Glutamatergic neuron (in vitro differentiated cells): ENCODE measurements around the gene ANTXRL. TPM values are rescaled to one million over a fixed set of nuclear protein-coding genes. Genes with fewer than 3 reads are reported as not detected.
"Not testable (repeated sequence)": the region's sequence is repeated elsewhere in the genome, so short reads cannot be mapped to it uniquely, and the experiment has no call there.

Experiments used
- DNase-seq: peaks from one replicate; pipeline ENCODE4 v3.0.0; 2022
- H3K27ac Mint-ChIP-seq: one replicate; pipeline ENCODE4 v1.8.0; 2020; ENCODE audit warnings: mild to moderate bottlenecking, mixed read lengths, inconsistent platforms; ENCODE audit not compliant: unreplicated experiment
- H3K27me3 Mint-ChIP-seq: one replicate; pipeline ENCODE4 v1.8.0; 2020; ENCODE audit warnings: mild to moderate bottlenecking, moderate library complexity, mixed read lengths, inconsistent platforms; ENCODE audit not compliant: unreplicated experiment
- H3K36me3 Mint-ChIP-seq: one replicate; pipeline ENCODE4 v1.8.0; 2020; ENCODE audit warnings: mild to moderate bottlenecking, mixed read lengths, inconsistent platforms; ENCODE audit not compliant: unreplicated experiment
- H3K4me1 Mint-ChIP-seq: one replicate; pipeline ENCODE4 v1.8.0; 2020; ENCODE audit warnings: mild to moderate bottlenecking, low read depth, mixed read lengths, inconsistent platforms; ENCODE audit not compliant: unreplicated experiment
- H3K4me3 Mint-ChIP-seq: one replicate; pipeline ENCODE4 v1.8.0; 2020; ENCODE audit warnings: mild to moderate bottlenecking, mixed read lengths, inconsistent platforms; ENCODE audit not compliant: unreplicated experiment
- H3K9me3 Mint-ChIP-seq: one replicate; pipeline ENCODE4 v1.8.0; 2020; ENCODE audit warnings: mild to moderate bottlenecking, moderate library complexity, mixed read lengths, inconsistent platforms; ENCODE audit not compliant: unreplicated experiment
- total RNA-seq: library from RNA; stranded (reverse); fragmentation: NEBNext Ultra II Directional; extraction: Animal tissue kit (Norgen Biotek cat#: 25700); gene quantifications from one replicate; pipeline ENCODE4 v1.2.1, GENCODE V29; 2021; ENCODE audit not compliant: unreplicated experiment
- TF ChIP-seq, protein P1 (sequence below): fragments of 200-600 bp; sonication (generic); IDR thresholded peaks from one replicate; pipeline ENCODE4 v1.5.0; 2021; ENCODE audit not compliant: partially characterized antibody, unreplicated experiment

The ANTXRL gene
- total RNA-seq, 1 donor from 2014 or later = not detected

DNA sequence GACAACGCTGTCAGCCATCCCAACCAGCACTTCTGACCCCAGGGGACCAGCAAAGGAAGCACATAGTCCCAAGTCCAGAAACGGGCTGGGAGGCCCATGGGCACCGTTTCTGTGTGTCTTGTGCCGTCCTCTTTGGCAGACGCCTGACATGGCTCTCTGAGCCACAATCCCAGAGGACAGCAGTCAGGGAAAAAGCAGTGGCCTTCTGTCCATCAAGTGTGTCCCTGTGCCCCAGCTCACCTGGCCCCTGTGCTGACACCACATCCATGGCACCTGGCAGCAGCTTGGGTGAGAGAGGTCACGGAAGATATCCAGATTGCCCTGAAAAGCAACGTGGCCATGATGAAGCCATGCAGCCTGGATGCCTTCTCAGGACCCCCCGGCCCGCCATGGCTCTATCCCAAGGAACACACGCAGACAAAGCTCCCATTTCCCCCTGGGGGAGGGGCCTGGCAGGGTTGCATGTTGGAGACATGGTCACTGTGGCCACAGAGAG lies 38.1 kb upstream of the ANTXRL start:
- H3K27ac Mint-ChIP-seq = no peak overlapping the region
- no peak for DNase-seq
- H3K36me3 Mint-ChIP-seq = no peaks in the 10 kb centered on the region
- H3K27me3 Mint-ChIP-seq = peaks cover 4% of the 10 kb centered on the region
- peaks cover 3% of the 10 kb centered on the region for H3K4me1 Mint-ChIP-seq
- no peak overlapping the region for H3K4me3 Mint-ChIP-seq
- TF ChIP-seq, protein P1, sequence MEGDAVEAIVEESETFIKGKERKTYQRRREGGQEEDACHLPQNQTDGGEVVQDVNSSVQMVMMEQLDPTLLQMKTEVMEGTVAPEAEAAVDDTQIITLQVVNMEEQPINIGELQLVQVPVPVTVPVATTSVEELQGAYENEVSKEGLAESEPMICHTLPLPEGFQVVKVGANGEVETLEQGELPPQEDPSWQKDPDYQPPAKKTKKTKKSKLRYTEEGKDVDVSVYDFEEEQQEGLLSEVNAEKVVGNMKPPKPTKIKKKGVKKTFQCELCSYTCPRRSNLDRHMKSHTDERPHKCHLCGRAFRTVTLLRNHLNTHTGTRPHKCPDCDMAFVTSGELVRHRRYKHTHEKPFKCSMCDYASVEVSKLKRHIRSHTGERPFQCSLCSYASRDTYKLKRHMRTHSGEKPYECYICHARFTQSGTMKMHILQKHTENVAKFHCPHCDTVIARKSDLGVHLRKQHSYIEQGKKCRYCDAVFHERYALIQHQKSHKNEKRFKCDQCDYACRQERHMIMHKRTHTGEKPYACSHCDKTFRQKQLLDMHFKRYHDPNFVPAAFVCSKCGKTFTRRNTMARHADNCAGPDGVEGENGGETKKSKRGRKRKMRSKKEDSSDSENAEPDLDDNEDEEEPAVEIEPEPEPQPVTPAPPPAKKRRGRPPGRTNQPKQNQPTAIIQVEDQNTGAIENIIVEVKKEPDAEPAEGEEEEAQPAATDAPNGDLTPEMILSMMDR = no peak
- peaks cover 6% of the 10 kb centered on the region for H3K9me3 Mint-ChIP-seq

DNA sequence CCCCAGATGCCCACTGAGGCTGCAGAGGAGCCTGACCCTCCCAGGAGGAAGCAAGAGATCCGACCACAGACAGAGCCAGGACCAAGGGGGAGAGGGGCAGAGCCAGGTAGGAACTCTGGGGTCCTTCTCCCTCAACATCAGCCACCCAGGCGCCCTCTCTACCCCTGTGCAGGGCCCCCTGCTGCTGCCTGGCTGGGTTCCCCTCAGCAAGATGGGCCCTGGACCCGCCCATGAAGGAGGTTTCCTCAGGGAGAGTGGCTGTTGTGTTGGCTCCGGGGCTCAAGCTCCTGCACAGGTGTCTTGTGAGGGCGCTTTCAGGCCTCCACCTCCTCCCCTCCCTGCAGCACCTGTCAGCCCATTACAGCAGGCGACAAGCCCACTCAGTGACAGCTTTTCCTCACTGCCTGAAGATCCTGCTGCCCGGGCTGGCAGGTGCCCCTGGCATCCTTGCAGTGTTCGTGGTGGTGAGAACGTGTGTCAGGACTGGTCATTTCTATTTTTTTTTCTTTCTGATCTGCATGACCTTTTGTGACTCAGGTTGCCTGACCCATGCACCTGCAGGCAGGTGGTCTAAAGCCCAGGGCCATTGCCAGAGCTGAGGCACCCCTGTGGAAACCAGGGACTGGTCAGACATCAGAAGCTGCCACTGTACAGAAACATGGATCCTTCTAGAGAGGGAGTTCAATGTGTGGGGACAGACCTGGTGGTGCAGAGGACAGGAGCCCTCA lies 37.0 kb upstream of the ANTXRL start:
- H3K27ac Mint-ChIP-seq, H3K9me3 Mint-ChIP-seq, H3K4me3 Mint-ChIP-seq, H3K4me1 Mint-ChIP-seq, H3K36me3 Mint-ChIP-seq, H3K27me3 Mint-ChIP-seq, DNase-seq: not testable (repeated sequence)

DNA sequence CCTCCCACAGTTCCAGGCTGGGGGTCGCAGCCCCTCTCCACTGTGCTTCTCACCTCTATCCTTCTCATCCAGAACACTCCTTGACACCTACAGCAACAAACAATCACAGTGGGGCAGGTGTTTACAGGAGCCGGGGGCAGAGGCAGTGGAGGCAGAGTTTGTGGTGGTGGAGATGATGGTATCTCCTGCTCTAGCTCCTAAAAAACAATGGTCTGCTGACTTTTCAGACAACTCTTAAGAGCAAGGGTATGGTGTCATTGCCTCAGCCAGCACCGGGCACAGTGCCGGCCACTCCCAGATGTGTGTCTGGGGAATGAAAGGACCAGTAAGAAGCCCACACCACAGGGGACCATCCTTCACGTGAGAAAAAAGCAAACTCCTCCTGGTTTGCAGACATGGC lies 36.3 kb upstream of the ANTXRL start:
- H3K9me3 Mint-ChIP-seq = peaks cover 9% of the 10 kb centered on the region
- no peak for DNase-seq
- H3K27ac Mint-ChIP-seq = no peak overlapping the region
- peaks cover 8% of the 10 kb centered on the region for H3K27me3 Mint-ChIP-seq
- H3K4me3 Mint-ChIP-seq = no peak overlapping the region
- TF ChIP-seq, protein P1 = no peak
- H3K4me1 Mint-ChIP-seq = peaks cover 3% of the 10 kb centered on the region
- no peaks in the 10 kb centered on the region for H3K36me3 Mint-ChIP-seq

DNA sequence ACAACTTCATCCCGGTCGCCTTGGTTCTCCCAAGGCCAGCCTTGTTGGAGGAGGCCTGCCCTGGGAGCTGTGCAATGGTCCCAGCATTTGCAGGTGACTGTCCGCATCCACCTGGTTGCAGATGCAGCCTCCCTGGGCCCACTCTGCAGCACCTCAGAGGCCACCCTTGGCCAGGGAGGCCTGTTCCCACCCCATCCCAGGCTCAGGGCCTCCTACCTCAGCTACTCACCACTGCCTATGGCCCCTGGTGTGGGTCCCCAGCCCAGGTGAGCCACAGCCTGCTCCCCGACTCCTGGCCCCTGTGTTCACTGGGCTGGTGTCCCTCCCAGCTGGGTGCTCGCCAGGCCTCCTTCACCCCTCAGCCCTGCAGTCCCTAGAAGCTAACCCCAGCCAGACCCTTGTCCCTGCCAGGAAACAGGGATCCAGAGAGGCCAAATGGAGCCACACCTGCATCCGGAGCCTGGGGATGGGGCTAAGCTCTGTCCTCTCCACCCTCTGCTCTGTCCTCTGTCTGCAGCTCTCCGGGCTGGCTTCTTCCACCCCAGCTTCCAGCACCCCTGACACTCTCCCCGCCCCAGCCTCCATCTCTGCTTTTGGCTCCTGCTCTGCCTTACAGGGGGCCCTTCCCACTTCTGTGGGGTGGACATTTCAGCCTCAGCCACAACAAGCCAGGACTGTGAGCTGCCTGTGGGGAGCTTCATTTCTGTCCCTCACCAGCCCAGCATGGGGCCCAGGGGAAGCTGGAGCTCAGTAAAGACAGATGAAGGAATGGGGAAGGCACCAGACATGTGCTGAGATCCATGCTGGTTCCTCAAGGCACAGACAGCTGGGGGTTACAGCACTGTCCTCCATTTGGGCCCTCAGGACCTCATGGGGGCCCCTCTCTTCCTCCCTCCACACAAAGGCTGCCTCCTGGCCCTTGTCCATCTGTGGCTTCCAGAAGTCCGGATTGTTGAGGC lies 35.6 kb upstream of the ANTXRL start:
- H3K9me3 Mint-ChIP-seq = peaks cover 9% of the 10 kb centered on the region
- no peak overlapping the region for H3K27ac Mint-ChIP-seq
- H3K36me3 Mint-ChIP-seq = no peaks in the 10 kb centered on the region
- H3K4me3 Mint-ChIP-seq = no peak overlapping the region
- peaks cover 7% of the 10 kb centered on the region for H3K27me3 Mint-ChIP-seq
- TF ChIP-seq, protein P1 = no peak
- no peak for DNase-seq
- H3K4me1 Mint-ChIP-seq = peaks cover 3% of the 10 kb centered on the region

DNA sequence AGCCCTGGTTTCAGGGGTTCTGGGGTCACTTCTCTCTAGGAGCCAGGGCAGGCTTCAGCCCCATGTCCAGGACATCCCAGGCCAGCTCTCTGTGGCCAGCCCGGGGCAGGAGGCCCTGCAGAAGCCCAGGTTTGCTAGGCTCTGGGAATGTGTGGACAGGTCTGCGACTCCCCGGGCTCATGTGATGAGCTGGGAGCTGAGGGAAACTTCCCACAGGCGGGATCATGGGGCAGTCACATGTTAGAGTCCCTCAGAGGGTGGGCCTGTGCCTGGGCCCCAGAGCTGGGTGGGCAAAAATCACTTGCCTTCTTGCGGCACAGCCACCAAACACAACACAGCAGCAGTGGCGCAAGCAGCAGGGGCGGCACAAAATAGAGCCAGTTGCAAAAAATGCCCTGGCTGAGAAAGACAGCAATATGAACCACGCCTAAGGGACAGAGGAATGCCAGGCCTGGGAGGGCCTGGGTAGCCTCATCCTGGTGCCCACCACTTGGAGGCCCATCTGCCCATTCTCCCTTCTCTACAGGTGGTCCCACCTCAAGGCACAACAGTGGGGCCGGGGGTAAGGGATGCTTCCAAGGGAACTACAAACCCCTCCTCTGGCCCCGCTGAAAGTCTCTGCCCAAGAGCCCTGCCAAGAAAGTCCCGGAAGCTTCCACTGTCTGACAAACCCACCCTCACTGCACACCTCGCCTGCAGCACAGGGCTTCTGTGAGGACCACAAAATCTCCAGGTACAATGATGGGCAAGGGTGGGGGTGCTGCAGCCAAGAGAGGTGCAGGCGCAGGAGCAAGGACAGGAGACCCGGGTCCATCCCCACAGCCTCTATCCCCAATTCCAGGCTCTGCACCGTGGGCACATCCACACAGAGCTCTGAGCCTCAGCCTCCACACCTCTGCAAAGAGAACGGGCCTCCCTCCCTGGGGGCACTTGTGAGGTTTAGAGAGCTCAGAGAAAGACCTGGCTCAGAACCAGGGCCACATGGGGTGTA lies 34.6 kb upstream of the ANTXRL start:
- H3K36me3 Mint-ChIP-seq = no peaks in the 10 kb centered on the region
- TF ChIP-seq, protein P1 = no peak
- H3K4me3 Mint-ChIP-seq = no peak overlapping the region
- H3K9me3 Mint-ChIP-seq = peaks cover 7% of the 10 kb centered on the region
- H3K4me1 Mint-ChIP-seq = peaks cover 3% of the 10 kb centered on the region
- H3K27ac Mint-ChIP-seq = no peak overlapping the region
- peaks cover 7% of the 10 kb centered on the region for H3K27me3 Mint-ChIP-seq
- no peak for DNase-seq
